ENCODE data around the gene DOCK6.
A peak's percentile ranks its signal among the peaks of the same experiment; 100 is the strongest.

DOCK6 gene

GRCh38 chr19:11230621-11231386 lies 31.5 kb downstream of the DOCK6 start:
- no peaks in the 10 kb centered on the region for H3K4me1 ChIP-seq
- intact Hi-C loops (cut with DNase I; ENCODE audit: low total_unique reads) = no loop called here
- peaks cover 7 to 90% (median 61%) of the 10 kb centered on the region in 3 donors for H3K36me3 ChIP-seq
- H3K4me3 ChIP-seq = no peak overlapping the region
- no peaks in the 10 kb centered on the region for H3K27me3 ChIP-seq
- TF ChIP-seq, protein P1, sequence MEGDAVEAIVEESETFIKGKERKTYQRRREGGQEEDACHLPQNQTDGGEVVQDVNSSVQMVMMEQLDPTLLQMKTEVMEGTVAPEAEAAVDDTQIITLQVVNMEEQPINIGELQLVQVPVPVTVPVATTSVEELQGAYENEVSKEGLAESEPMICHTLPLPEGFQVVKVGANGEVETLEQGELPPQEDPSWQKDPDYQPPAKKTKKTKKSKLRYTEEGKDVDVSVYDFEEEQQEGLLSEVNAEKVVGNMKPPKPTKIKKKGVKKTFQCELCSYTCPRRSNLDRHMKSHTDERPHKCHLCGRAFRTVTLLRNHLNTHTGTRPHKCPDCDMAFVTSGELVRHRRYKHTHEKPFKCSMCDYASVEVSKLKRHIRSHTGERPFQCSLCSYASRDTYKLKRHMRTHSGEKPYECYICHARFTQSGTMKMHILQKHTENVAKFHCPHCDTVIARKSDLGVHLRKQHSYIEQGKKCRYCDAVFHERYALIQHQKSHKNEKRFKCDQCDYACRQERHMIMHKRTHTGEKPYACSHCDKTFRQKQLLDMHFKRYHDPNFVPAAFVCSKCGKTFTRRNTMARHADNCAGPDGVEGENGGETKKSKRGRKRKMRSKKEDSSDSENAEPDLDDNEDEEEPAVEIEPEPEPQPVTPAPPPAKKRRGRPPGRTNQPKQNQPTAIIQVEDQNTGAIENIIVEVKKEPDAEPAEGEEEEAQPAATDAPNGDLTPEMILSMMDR (IDR thresholded peaks at IDR 0.05) = no peak
- DNase-seq = no peak
- H3K9me3 ChIP-seq = no peaks in the 10 kb centered on the region
- H3K27ac ChIP-seq = no peak overlapping the region

DNA sequence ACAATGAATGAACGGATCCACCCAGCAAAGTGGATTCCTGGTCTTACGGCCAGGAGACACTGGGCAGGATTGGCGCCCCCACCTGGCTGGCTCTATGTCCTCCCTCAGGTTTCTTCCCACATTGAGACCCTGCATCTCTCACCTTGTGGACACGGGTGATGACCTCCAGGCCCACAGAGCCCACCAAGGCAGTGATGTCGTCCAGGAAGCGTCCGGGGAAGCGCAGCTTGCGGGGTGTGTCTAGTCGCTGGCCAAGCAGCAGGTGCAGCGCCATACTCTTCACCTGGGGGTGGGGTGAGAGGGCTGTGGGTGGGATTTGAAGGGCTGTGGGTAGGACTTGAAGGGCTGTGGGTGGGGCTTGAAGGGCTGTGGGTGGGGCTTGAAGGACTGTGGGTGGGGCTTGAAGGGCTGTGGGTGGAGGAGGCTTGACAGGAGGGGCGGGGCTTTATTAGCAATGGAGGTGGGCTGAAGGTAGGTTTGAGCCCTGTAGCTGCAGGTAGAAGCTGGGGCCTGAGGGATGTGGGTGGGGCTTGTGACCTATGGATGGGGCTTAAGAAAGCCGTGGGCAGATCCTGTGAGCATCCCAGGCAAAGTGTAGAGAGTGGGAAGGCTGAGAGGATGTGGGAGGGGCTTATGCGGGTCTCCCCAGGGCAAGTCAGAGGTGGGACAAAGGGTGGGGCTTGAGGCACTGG lies 35.0 kb downstream of the DOCK6 start:
- no peaks in the 10 kb centered on the region for H3K27me3 ChIP-seq

GRCh38 chr19:11226716-11227166 lies 35.6 kb downstream of the DOCK6 start:
- TF ChIP-seq, protein P1 (IDR thresholded peaks at IDR 0.05) = no peak
- Histone ChIP-seq H3K4me1 (no peaks in the 10 kb centered on the region), H3K36me3 (peaks cover 11 to 85% (median 49%) of the 10 kb centered on the region in 3 donors), H3K9me3 (peaks cover 0 to 4% (median 2%) of the 10 kb centered on the region in 3 donors), H3K27ac (no peak overlapping the region), H3K4me3 (no peak overlapping the region), H3K27me3 (no peaks in the 10 kb centered on the region)
- intact Hi-C loops (cut with DNase I; ENCODE audit: low total_unique reads) = no loop called here
- DNase-seq = no peak

More for the DNA sequence above, 35.0 kb downstream of the DOCK6 start:
- Histone ChIP-seq H3K9me3 (no peaks in the 10 kb centered on the region), H3K27ac (no peak overlapping the region), H3K4me3 (no peak overlapping the region), H3K36me3 (peaks cover 5 to 85% (median 49%) of the 10 kb centered on the region in 3 donors), H3K4me1 (no peaks in the 10 kb centered on the region)
- TF ChIP-seq, protein P1 (IDR thresholded peaks at IDR 0.05) = no peak
- no peak for DNase-seq
- intact Hi-C loops (cut with DNase I; ENCODE audit: low total_unique reads) = no loop called here

- intact Hi-C loops (cut with DNase I; ENCODE audit: low total_unique reads) = no loop called here
- peaks cover 20 to 85% (median 49%) of the 10 kb centered on the region in 3 donors for H3K36me3 ChIP-seq
- H3K27ac ChIP-seq = no peak overlapping the region
- no peaks in the 10 kb centered on the region for H3K4me1 ChIP-seq
- H3K9me3 ChIP-seq = peaks cover 0 to 13% (median 11%) of the 10 kb centered on the region in 3 donors
- no peak for DNase-seq
- no peak overlapping the region for H3K4me3 ChIP-seq
- TF ChIP-seq, protein P1 (IDR thresholded peaks at IDR 0.05) = no peak
- H3K27me3 ChIP-seq = no peaks in the 10 kb centered on the region
These were observed 36.5 kb downstream of the DOCK6 start for GRCh38 chr19:11225815-11226214.

DNA sequence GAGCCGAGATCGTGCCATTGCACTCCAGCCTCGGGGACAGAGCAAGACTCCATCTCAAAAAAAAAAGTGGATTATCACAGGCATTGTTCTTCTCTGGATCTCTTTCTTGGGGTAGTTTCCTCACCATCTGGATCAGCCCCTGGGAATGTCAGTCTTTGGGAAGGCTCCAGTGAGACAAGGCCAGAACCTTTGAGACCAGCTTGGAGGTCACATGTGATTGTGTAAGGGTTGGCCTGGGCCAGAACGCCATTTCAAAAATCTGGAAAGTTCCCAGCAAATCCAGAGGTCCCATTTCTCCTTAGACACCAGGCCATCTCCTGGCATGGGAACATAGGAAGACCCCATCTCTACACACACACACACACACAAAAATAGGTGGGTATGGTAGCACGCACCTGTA lies 37.2 kb downstream of the DOCK6 start:
- no peak overlapping the region for H3K4me3 ChIP-seq
- peaks cover 0 to 15% (median 11%) of the 10 kb centered on the region in 3 donors for H3K9me3 ChIP-seq
- DNase-seq = peak in 1 of 2 donors; percentile 46
- TF ChIP-seq, protein P1 (IDR thresholded peaks at IDR 0.05) = no peak
- intact Hi-C loops (cut with DNase I; ENCODE audit: low total_unique reads) = no loop called here
- H3K36me3 ChIP-seq = peaks cover 20 to 85% (median 49%) of the 10 kb centered on the region in 3 donors
- H3K4me1 ChIP-seq = no peaks in the 10 kb centered on the region
- no peaks in the 10 kb centered on the region for H3K27me3 ChIP-seq
- no peak overlapping the region for H3K27ac ChIP-seq
